GM04504 (cell line): Measurements from ENCODE around the gene TEN1.

ENCODE experiments used
- DNase-seq: peaks from one replicate; pipeline ENCODE4 v3.0.0-alpha.2; 2012; ENCODE audit warnings: low read depth

TEN1 gene

GRCh38 chr17:76005263-76006149 lies 26.5 kb downstream of the TEN1 start:
- peak; percentile 26 for DNase-seq

- DNase-seq = no peak
Measured at GRCh38 chr17:76007131-76007849, 28.2 kb downstream of the TEN1 start.

- no peak for DNase-seq
Measured at GRCh38 chr17:76007850-76008165, 28.8 kb downstream of the TEN1 start.

GRCh38 chr17:76008208-76008607 lies 29.2 kb downstream of the TEN1 start:
- no peak for DNase-seq

GRCh38 chr17:76008630-76009425 lies 29.8 kb downstream of the TEN1 start:
- no peak for DNase-seq

GRCh38 chr17:76009447-76009846 lies 30.4 kb downstream of the TEN1 start:
- no peak for DNase-seq

GRCh38 chr17:76009969-76010661 lies 31.1 kb downstream of the TEN1 start:
- DNase-seq = no peak

GRCh38 chr17:76011951-76012350 lies 32.9 kb downstream of the TEN1 start:
- DNase-seq = no peak

GRCh38 chr17:76013377-76013932 lies 34.4 kb downstream of the TEN1 start:
- no peak for DNase-seq

GRCh38 chr17:76014100-76014924 lies 35.3 kb downstream of the TEN1 start:
- peak; percentile 26 for DNase-seq

- DNase-seq = no peak
Measured at GRCh38 chr17:76014925-76015261, 35.9 kb downstream of the TEN1 start.

GRCh38 chr17:76017481-76018339 lies 38.7 kb downstream of the TEN1 start:
- DNase-seq = no peak

- no peak for DNase-seq
Measured at GRCh38 chr17:76018340-76018680, 39.3 kb downstream of the TEN1 start.

- no peak for DNase-seq
Measured at GRCh38 chr17:76018801-76019200, 39.8 kb downstream of the TEN1 start.

- DNase-seq = no peak
Measured at GRCh38 chr17:76019833-76020467, 40.9 kb downstream of the TEN1 start.

GRCh38 chr17:76022285-76022684 lies 43.2 kb downstream of the TEN1 start:
- no peak for DNase-seq

- DNase-seq = no peak
Measured at GRCh38 chr17:76022973-76023899, 44.2 kb downstream of the TEN1 start.

GRCh38 chr17:76023900-76024237 lies 44.8 kb downstream of the TEN1 start:
- no peak for DNase-seq

- DNase-seq = no peak
Measured at GRCh38 chr17:76024353-76024752, 45.3 kb downstream of the TEN1 start.
